Naive thymus-derived CD8-positive, alpha-beta T cell (primary cell): Measurements from ENCODE around the gene LMX1B. TPM values are rescaled to one million over a fixed set of nuclear protein-coding genes. Genes with fewer than 3 reads are reported as not detected.
A peak's percentile ranks its signal among the peaks of the same experiment; 100 is the strongest.

Experiments
- ATAC-seq, 2 donors: fragments of 150-1000 bp; cut with Tn5 transposase in 1 of 2; sonication (Bioruptor Pico), chemical (Tn5 transposase) in 1 of 2; 1 replicate in 1 of 2; 2 replicates in 1 of 2; pipeline ENCODE4 v1.10.0; 2021; ENCODE audit warnings: mild to moderate bottlenecking in 2 of 2, moderate library complexity in 2 of 2
- POLR2A ChIA-PET: fragments of 350-600 bp; sonication (Branson Sonifier 250); formaldehyde crosslinking; loops from one replicate; lab custom pipeline; 2021; ENCODE audit warnings: antibody characterized with exemption; lab: Charles Lee
- DNase-seq, 10 donors: peaks; one replicate each; pipeline versions ENCODE4 v3.0.0 to v3.0.0-alpha.2; 2020 to 2022
- H3K27ac Mint-ChIP-seq, 10 donors: one replicate each; pipeline ENCODE4 v1.8.0; 2020 to 2022; ENCODE audit warnings: mild to moderate bottlenecking in 10 of 10, mixed read lengths in 10 of 10, moderate library complexity in 4 of 10, inconsistent platforms in 1 of 10
- H3K27me3 Mint-ChIP-seq, 5 donors: one replicate each; pipeline ENCODE4 v1.8.0; 2021 to 2022; ENCODE audit warnings: mixed read lengths in 5 of 5
- H3K36me3 Mint-ChIP-seq, 3 donors: one replicate each; pipeline ENCODE4 v1.8.0; 2020 to 2022; ENCODE audit warnings: mixed read lengths in 3 of 3, mild to moderate bottlenecking in 2 of 3, inconsistent platforms in 1 of 3
- H3K4me1 Mint-ChIP-seq, 4 donors: one replicate each; pipeline ENCODE4 v1.8.0; 2021 to 2022; ENCODE audit warnings: mixed read lengths in 4 of 4
- H3K4me3 Mint-ChIP-seq, 10 donors: one replicate each; pipeline ENCODE4 v1.8.0; 2020 to 2022; ENCODE audit warnings: mild to moderate bottlenecking in 10 of 10, mixed read lengths in 10 of 10, moderate library complexity in 6 of 10, inconsistent platforms in 1 of 10
- H3K9me3 Mint-ChIP-seq, 9 donors: one replicate each; pipeline ENCODE4 v1.8.0; 2020 to 2022; ENCODE audit warnings: mixed read lengths in 9 of 9, mild to moderate bottlenecking in 3 of 9, inconsistent platforms in 1 of 9, moderate library complexity in 1 of 9
- polyA plus RNA-seq, 3 donors: library from polyadenylated mRNA; unstranded; fragments of 300-500 nt; fragmentation: Illumina TruSeq; gene quantifications; one replicate each; pipeline ENCODE4 v1.2.3, GENCODE V29; 2021
- total RNA-seq, 8 experiments: library from RNA in 2 of 8; stranded (reverse) in 2 of 8; gene quantifications; one replicate each; pipeline ENCODE4 v1.2.3 and lab custom pipeline; 2021 to 2026

LMX1B gene
- total and polyA plus RNA-seq, 5 experiments from 2014 or later = not detected

DNA sequence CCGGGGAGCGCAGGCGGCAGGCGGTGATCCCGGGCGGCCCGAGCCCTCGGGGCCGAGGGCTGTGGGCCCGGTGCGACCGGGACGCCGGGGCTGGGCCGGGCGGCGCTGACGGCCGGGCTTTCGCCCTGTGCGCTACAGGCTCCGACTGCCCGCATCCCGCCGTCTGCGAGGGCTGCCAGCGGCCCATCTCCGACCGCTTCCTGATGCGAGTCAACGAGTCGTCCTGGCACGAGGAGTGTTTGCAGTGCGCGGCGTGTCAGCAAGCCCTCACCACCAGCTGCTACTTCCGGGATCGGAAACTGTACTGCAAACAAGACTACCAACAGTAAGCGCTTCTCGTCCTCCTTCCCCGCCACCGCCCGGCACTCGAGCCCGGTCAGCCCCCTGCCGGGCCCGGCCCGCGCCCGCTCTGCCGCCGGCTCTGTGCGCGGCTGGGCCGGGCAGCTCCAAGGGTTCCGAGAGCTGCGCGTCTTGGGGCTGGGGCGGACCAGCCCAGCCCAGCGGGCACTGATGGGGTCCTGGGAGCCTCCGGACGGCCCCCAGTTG lies 1.6 kb downstream of the LMX1B start:
- POLR2A ChIA-PET = interaction anchor here (0.6 kb wide), 1 partner anchor 30 kb away, joined by 3 read pairs; no protein-coding TSS in a partner anchor
- Mint-ChIP-seq H3K27me3 (peaks cover 29 to 76% (median 51%) of the 10 kb centered on the region in 5 donors), H3K9me3 (no peaks in the 10 kb centered on the region), H3K4me1 (peaks cover 20 to 37% (median 31%) of the 10 kb centered on the region in 4 donors), H3K27ac (no peak overlapping the region), H3K4me3 (peak overlapping the region in 6 of 10 donors; percentile 22 to 56 (median 41)), H3K36me3 (peaks cover 0 to 11% (median 0%) of the 10 kb centered on the region in 3 donors)
- ATAC-seq (peak; percentile 28 to 30), DNase-seq (peak in 4 of 10 donors; percentile 6 to 61 (median 12))

DNA sequence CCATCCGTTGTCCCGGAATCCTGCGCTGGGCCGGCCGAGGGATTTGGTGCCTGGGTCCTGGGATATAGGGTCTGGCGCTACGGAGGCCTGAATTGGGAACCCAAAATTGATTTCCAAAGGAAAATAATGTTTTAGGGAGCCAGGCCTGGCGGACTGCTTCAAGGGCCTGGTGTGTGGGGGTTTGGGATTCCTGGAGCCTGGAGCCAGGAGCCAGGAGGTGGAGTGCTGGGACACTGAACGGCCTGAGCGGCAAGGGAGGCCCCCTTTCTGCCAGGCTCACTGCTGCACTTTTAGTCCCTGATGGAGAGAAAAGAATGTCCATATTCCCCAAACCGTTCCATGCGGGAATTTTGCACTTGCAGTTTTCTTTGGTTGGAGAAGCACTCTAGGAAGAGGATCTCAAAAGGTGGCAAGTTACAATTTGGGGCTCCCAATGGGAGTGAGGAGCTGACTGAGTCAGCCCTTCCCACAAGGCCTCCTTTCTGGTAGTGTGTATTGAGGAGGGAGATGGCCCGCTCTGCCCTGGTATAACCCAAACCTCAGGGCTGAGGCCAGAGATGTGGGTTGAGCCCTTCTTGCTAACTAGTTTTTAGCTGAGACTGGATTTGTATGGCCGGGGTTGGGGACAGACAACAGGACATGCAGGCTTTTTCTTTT lies 2.2 kb downstream of the LMX1B start:
- H3K9me3 Mint-ChIP-seq = no peaks in the 10 kb centered on the region
- peak overlapping the region in 6 of 10 donors; percentile 2 to 54 (median 28) for H3K4me3 Mint-ChIP-seq
- peak in 1 of 10 donors; percentile 42 for DNase-seq
- H3K27me3 Mint-ChIP-seq = peaks cover 33 to 76% (median 56%) of the 10 kb centered on the region in 5 donors
- peaks cover 20 to 35% (median 28%) of the 10 kb centered on the region in 4 donors for H3K4me1 Mint-ChIP-seq
- POLR2A ChIA-PET = no interaction called here
- H3K36me3 Mint-ChIP-seq = peaks cover 0 to 11% (median 0%) of the 10 kb centered on the region in 3 donors
- no peak overlapping the region for H3K27ac Mint-ChIP-seq
- no peak for ATAC-seq

DNA sequence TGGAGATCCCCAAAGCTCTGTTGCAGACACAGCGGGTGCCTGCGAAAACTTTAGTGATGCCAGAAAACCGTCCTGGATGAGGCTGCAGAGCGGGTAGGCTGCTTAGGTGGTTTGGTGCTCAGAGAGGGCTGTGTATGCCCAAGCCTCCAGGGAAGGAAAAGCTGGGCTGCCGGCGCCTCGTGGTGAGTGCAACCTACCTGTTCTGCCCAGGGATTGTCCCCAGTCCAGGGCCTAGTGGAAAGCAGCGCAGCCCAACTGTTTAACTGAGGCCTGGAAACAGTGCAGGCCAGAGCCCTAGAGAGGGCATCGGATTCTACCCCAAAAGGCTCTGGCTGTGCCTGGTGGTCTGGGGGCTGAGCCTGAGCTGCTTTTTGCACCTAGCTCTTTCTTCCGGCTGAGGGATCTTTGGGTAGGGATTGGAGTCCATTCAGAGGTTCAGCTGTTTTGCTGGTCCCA lies 2.8 kb downstream of the LMX1B start:
- H3K4me3 Mint-ChIP-seq = peak overlapping the region in 6 of 10 donors; percentile 2 to 74 (median 42)

DNA sequence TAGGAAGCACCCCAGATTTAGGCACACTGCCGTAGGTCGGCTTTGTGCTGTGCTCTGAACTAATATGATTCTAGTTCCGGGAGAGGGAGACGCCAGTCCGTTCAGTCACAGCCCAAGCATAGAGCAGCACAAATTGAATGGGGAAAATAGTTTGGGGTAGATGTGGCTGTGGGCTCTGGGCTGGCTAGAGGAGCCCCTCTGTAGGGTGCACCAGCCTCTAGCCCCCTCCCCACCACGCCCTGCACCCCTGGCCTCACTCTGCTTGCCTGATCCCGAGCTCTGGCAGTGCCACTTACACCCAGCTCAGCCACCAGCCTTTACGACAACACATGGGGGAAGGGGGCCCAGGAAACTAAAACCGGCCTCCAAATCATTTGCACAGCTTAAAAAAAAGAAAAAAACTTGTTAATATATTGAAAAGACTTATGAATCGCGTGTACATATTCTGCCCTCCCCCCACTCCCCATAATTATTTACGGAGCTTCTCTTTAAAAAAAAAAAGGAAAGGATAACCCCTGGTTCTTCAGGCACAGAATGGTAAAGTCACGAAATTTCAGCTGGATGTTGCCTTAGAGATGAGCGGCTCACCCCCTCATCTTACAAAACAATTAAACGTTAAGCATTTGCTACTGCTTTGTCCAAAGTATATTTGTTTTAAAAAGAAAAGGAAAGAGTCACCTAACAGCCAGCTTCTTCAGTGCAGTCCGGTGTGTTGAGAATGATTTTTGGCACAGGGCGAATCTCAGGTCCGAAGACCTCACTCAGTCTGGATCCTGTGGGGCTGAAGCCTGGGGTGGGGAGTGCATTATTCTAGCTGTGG lies 3.5 kb downstream of the LMX1B start:
- H3K27ac Mint-ChIP-seq = peak overlapping the region in 1 of 10 donors; percentile 49
- H3K4me1 Mint-ChIP-seq = peaks cover 11 to 23% (median 17%) of the 10 kb centered on the region in 4 donors

More for the DNA sequence above, 2.8 kb downstream of the LMX1B start:
- Mint-ChIP-seq H3K27me3 (peaks cover 31 to 76% (median 56%) of the 10 kb centered on the region in 5 donors), H3K27ac (peak overlapping the region in 1 of 10 donors; percentile 49), H3K4me1 (peaks cover 15 to 29% (median 22%) of the 10 kb centered on the region in 4 donors), H3K36me3 (peaks cover 0 to 8% (median 0%) of the 10 kb centered on the region in 3 donors), H3K9me3 (no peaks in the 10 kb centered on the region)
- DNase-seq (peak in 1 of 10 donors; percentile 45), ATAC-seq (no peak)
- POLR2A ChIA-PET = no interaction called here

DNA sequence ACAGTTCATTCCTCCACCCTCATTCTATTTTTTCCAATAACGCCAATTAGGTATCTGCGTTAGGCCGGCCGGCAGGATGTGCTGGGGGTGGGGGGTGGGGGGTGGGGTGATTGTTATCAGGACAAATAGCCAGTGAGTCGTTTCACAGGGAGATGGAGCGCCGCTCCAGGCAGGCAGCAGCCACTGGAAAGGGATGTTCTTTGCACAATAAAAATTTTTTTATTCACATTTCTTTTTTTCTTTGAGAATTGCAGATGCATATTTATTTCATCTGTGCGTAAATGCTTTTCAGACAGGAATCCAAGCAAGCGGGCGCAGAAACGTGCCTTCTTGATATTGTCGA lies 4.1 kb downstream of the LMX1B start:
- POLR2A ChIA-PET = no interaction called here
- H3K9me3 Mint-ChIP-seq = peaks cover 0 to 2% (median 0%) of the 10 kb centered on the region in 9 donors

More for the DNA sequence above, 3.5 kb downstream of the LMX1B start:
- DNase-seq = peak in 1 of 10 donors; percentile 15
- ATAC-seq = no peak
- POLR2A ChIA-PET = no interaction called here
- Mint-ChIP-seq H3K36me3 (peaks cover 0 to 3% (median 0%) of the 10 kb centered on the region in 3 donors), H3K27me3 (peaks cover 32 to 76% (median 58%) of the 10 kb centered on the region in 5 donors), H3K9me3 (no peaks in the 10 kb centered on the region), H3K4me3 (peak overlapping the region in 4 of 10 donors; percentile 42 to 74 (median 50))

DNA sequence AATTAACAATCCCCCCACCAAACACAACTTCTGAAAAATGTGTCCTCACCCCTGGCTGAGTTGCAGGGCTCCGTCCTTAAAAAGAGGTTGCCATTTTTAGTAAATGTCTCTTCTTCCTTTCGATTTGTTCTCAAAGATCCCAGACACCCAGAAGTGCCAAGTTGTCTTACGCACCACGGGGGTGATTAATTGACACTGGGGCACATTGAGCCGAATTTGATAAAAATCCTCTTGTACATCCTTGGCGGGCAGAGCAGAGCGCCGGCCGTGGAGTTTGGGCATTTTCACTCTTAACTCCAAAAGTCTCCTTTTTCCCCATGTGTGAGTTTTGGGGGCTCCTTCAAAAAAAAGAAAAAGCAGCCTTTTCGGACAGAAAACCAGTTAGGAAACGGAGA lies 4.5 kb downstream of the LMX1B start:
- Mint-ChIP-seq H3K9me3 (peaks cover 0 to 2% (median 0%) of the 10 kb centered on the region in 9 donors), H3K27ac (no peak overlapping the region), H3K27me3 (peaks cover 29 to 83% (median 66%) of the 10 kb centered on the region in 5 donors), H3K4me1 (peaks cover 8 to 18% (median 13%) of the 10 kb centered on the region in 4 donors), H3K4me3 (peak overlapping the region in 7 of 10 donors; percentile 7 to 46 (median 36)), H3K36me3 (peaks cover 0 to 3% (median 0%) of the 10 kb centered on the region in 3 donors)
- DNase-seq (no peak), ATAC-seq (no peak)
- POLR2A ChIA-PET = no interaction called here

More for the DNA sequence above, 4.1 kb downstream of the LMX1B start:
- ATAC-seq (no peak), DNase-seq (no peak)
- Mint-ChIP-seq H3K27ac (no peak overlapping the region), H3K4me1 (peaks cover 11 to 21% (median 16%) of the 10 kb centered on the region in 4 donors), H3K27me3 (peaks cover 32 to 79% (median 64%) of the 10 kb centered on the region in 5 donors), H3K36me3 (peaks cover 0 to 3% (median 0%) of the 10 kb centered on the region in 3 donors), H3K4me3 (peak overlapping the region in 2 of 10 donors; percentile 36 to 46)

DNA sequence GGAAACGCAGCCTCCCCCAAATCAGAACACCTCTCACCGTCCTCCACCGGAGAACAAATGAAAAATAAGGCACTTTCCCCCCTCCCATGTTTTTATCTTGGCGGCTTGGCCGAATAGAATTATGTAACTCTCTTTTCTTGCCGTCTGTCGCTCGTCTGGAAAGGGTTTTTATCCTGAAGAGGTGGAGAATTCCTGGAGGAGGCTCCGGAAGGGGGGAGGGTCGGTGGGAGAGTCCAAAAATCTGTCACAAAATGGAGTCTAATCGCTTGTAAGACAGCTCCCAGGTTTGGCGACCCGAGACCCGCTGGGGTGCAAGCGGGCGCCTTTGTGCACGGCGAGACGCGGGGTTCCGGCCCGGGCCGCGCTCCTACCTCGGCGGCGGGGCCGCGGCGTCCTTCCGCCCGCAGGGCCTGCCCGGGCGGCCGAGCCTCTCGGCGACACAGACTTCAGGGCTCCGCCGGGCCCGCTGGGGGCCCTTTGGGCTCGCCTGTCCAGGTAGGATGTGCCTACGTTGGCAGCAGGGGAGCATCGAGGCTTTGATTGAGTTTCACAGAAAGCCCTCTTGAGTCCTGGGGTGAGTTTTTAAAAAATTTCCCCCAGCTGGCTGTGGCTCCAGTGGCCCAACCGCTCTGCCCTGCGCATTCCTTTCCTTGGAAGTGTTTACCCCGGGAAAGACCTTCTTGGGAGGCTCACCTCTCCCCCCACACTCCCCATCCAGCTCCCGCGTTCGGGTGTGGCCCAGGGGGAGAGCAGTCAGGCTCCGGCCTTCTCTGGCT lies 5.0 kb downstream of the LMX1B start:
- peaks cover 29 to 89% (median 69%) of the 10 kb centered on the region in 5 donors for H3K27me3 Mint-ChIP-seq
- POLR2A ChIA-PET = no interaction called here
- peaks cover 0 to 3% (median 0%) of the 10 kb centered on the region in 3 donors for H3K36me3 Mint-ChIP-seq
- peaks cover 8 to 18% (median 13%) of the 10 kb centered on the region in 4 donors for H3K4me1 Mint-ChIP-seq
- no peak for ATAC-seq
- H3K9me3 Mint-ChIP-seq = peaks cover 0 to 2% (median 0%) of the 10 kb centered on the region in 9 donors
- peak overlapping the region in 6 of 10 donors; percentile 24 to 46 (median 38) for H3K4me3 Mint-ChIP-seq
- H3K27ac Mint-ChIP-seq = no peak overlapping the region
- DNase-seq = peak in 1 of 10 donors; percentile 32

DNA sequence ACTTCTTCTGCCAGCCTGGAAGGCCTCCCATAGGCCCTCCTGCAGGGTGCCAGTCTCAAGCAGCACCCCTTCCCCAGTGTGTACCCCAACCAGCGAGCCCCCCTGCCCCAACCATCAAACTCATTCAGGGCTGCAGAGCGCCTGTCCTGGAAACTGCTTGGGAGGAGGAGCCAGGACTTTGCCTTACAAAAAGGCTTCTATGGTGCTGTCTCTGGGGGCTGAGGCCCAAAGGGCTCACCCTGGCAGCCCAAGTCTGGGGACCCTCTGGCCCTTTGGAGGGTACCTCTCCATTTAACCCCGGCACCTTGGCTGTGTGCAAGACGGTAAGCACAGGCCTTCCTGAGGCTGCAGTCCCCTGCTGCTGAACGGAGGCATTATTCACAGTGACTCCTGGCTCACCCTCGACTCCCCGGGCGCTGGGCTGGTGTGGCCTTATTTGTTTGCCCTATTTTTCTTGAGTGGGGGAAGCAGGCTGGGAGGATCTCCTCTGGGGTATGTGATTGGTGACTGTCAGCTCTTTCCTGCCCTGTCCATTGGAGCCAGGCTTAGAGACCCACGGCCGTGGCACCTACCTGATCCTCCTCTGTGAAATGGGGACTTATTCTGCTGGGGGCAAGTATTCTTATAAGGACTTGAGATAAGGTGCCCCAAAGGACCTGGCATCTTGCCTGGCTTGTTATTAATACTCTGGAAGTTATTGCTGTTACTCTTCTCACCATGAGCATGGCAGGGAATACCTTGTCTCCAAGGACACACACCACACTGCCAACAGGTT lies 5.8 kb downstream of the LMX1B start:
- peaks cover 0 to 2% (median 0%) of the 10 kb centered on the region in 9 donors for H3K9me3 Mint-ChIP-seq
- ATAC-seq = no peak
- H3K4me1 Mint-ChIP-seq = peaks cover 6 to 15% (median 9%) of the 10 kb centered on the region in 4 donors
- peak overlapping the region in 3 of 10 donors; percentile 7 to 29 (median 24) for H3K4me3 Mint-ChIP-seq
- peaks cover 27 to 91% (median 69%) of the 10 kb centered on the region in 5 donors for H3K27me3 Mint-ChIP-seq
- POLR2A ChIA-PET = no interaction called here
- peaks cover 0 to 2% (median 0%) of the 10 kb centered on the region in 3 donors for H3K36me3 Mint-ChIP-seq
- H3K27ac Mint-ChIP-seq = peak overlapping the region in 1 of 10 donors; percentile 40
- peak in 1 of 10 donors; percentile 38 for DNase-seq

DNA sequence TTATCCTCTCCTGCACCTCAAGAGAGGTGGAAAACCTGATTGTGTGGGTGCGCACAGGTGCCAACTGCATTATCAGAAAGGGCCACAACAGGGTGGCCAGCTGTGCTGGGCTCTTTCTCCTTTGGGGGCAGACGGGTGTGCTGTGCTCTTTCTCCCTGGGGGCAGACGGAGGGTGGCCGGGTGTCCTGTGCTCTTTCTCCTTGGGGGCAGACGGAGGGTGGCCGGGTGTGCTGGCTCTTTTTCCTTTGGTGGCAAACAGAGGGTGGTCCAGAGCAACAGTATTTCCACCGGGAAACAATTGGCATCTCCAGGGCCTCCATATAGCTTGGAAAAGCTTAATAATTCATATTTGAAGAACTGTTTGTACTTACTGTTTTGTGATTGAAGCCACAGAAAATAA lies 6.8 kb downstream of the LMX1B start:
- no peak for ATAC-seq
- no peak for DNase-seq
- Mint-ChIP-seq H3K27ac (no peak overlapping the region), H3K9me3 (peaks cover 0 to 2% (median 0%) of the 10 kb centered on the region in 9 donors), H3K36me3 (no peaks in the 10 kb centered on the region), H3K27me3 (peaks cover 27 to 96% (median 71%) of the 10 kb centered on the region in 5 donors), H3K4me1 (peaks cover 4 to 15% (median 9%) of the 10 kb centered on the region in 4 donors), H3K4me3 (peak overlapping the region in 1 of 10 donors; percentile 4)
- POLR2A ChIA-PET = no interaction called here

DNA sequence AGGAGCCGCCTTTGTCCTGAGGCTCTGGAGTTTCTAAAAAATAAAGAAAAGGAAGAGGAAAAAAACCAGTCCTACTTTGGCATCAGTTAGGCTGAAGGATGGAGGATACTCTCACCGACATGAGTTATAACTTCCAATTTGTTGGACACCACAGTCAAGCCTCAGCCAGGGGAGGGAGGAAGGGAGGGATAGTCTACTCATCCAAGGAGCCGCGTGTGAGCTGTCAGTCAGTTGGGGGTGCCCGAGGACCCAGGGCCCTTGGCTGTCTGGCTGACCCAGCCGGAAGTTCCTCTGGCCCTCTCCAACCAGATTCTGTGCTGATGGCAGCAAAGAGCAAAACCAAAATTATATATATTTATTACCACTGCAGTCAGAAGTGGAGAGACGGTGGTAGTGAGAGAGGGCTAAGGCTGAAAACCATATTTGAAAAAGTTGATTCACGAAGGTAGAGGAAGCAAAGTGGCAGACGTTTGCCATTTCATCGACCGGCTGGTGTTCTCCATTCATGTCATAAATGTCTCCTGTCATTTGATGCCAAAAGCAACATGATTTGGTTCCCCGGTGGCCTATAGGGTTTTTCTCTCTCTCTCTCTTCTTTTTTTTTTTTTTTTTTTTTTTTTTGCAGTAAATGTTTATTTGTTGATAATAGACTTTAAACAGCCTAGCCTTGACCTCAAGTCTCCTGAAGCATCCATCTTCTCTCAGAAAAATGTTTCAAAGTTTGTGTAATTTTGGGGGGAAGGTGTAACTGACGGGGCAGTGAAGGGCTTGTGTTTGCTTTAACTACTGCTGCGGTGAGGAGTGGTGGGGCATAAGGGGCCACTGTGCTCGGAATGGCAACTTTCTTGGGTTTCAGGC lies 7.6 kb downstream of the LMX1B start:
- Mint-ChIP-seq H3K4me1 (peaks cover 6 to 19% (median 13%) of the 10 kb centered on the region in 4 donors), H3K27me3 (peaks cover 29 to 95% (median 69%) of the 10 kb centered on the region in 5 donors), H3K9me3 (peaks cover 0 to 2% (median 0%) of the 10 kb centered on the region in 9 donors), H3K36me3 (peaks cover 0 to 2% (median 0%) of the 10 kb centered on the region in 3 donors), H3K27ac (peak overlapping the region in 1 of 10 donors; percentile 44), H3K4me3 (peak overlapping the region in 1 of 10 donors; percentile 17)
- no peak for DNase-seq
- no peak for ATAC-seq
- POLR2A ChIA-PET = no interaction called here
